Neural progenitor cell (in vitro differentiated cells): ENCODE data around the gene NUDT1.

Source experiments
- EZH2phosphoT487 ChIP-seq: fragments of 200-600 bp; sonication (generic); IDR thresholded peaks from 2 replicates; pipeline ENCODE4 v1.6.1; 2017; ENCODE audit warnings: antibody characterized with exemption
- TF ChIP-seq, protein P1 (sequence below): fragments of 200-600 bp; sonication (generic); IDR thresholded peaks from 2 replicates; pipeline ENCODE4 v1.5.1; 2017; ENCODE audit warnings: antibody characterized with exemption, mild to moderate bottlenecking

DNA sequence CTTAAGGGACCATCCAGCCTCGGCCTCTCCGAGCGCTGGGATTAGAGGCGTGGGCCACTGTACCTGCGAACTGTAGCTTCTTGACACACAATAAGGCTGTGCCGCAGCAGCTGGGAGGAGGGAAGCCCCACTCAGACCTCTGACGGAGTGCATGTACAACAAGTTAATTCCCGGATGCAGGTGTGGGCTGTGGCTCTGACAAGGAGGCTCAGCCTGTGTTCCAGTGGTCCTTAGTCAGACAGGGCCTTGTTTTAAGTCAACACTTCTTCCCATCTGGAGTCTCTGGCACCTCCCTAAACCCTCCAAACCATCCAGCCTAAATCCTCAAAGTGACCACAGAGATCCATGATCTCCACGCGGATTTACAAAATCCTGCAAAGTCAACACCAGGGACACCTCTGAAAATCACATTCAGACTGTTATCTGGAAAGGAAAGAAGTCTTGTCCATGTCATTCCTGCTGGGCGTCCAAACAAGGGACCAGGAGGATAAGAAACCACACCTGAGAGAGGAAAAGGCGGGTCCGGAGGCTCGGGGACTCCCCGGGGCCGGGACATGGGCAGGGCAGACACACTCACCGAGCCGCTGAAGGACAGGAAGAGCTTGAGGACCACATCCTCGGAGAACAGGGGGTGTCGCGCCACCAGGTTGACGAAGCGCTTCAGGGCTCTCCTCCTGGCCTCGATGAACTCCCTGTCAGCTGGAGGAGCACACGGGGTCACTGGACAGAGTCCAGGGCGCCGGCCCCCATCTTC is 29.4 kb downstream of the NUDT1 start:
- TF ChIP-seq, protein P1, sequence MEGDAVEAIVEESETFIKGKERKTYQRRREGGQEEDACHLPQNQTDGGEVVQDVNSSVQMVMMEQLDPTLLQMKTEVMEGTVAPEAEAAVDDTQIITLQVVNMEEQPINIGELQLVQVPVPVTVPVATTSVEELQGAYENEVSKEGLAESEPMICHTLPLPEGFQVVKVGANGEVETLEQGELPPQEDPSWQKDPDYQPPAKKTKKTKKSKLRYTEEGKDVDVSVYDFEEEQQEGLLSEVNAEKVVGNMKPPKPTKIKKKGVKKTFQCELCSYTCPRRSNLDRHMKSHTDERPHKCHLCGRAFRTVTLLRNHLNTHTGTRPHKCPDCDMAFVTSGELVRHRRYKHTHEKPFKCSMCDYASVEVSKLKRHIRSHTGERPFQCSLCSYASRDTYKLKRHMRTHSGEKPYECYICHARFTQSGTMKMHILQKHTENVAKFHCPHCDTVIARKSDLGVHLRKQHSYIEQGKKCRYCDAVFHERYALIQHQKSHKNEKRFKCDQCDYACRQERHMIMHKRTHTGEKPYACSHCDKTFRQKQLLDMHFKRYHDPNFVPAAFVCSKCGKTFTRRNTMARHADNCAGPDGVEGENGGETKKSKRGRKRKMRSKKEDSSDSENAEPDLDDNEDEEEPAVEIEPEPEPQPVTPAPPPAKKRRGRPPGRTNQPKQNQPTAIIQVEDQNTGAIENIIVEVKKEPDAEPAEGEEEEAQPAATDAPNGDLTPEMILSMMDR: no peak
- TF ChIP-seq EZH2phosphoT487: no peak
